ENCODE measurements around the gene TRIM67.
"Not testable (repeated sequence)": the region's sequence is repeated elsewhere in the genome, so short reads cannot be mapped to it uniquely, and the experiment has no call there.

Gene TRIM67

DNA sequence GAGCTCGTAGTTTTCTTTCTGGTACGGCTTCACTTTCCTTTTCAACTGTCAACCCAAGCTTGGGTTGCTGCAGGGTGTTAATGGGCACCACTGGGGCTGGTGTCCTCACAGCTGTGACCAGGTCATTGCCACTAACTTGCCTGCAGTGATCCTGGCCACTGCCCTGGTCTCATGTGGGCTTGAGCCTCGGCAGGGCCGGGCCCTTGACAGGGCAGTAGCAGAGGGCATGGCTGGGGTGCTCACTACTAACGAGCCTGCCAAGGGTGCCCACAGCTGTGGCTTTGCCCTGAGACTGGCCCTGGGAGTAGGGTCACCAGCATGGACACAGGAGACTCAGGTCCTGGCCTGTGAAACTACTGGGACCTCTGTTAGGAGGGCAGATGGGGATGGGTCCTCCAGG, 47.7 kb downstream of the TRIM67 start:
- DNase-seq = no peak

DNA sequence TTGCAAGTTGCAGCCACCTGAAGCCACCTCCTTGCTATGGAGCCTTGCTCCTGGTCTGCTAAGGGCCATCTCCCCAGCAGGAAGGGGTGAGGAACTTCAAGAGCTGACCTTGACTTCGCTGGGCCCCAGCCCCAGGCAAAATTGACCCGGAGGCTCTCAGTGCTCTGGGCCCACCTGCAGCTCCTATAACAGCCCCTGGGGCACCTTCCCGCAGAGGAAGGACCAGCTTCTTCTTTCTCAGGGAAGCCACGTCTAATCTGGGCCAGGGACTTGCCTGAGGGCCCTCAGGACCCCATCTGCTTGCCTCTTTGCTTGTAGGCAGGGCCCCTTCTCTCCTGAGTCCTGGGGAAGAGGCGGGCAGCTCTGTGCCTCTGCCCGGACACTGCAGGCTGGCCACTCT, 48.3 kb downstream of the TRIM67 start:
- DNase-seq = no peak

DNA sequence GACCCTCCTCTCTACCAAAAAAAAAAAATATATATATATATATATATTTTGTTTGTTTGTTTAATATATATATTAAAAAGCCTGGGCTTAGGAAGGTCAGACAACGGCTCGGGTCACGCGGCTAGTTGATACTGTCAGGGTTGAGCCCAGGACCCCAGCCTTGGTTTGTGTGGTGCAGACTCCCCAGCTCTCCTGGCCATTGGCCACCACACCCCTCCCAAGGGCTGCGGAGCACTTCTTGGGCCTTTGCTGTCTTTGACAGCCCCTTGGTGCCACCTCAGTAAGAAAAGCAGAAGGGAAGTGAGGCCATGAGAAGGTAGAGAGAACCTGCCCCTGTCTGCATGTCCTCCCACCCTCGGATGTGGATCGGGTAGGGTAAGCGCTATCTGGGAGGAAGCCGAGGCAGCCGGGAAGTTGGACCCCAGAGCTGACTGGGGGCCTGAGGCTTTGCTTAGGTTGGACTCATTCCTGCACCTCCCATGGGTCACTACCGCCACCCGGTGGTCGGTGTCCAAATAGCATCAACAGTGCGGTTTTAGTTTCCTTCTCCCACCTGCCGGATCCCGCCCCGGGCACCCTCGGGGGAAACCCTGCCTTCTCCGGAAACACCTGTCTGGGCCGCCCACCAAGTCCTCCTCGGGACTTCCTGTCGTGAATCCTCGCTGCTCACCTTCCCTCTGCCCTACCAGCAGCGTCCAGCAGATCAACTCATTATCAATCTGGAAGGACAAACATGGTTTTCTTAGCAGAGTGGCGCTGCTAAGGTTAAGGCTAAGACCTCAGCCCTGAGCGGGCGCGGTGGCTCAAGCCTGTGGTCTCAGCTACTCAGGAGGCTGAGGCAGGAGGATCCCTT, 49.4 kb downstream of the TRIM67 start:
- peak; percentile 98 for DNase-seq

DNA sequence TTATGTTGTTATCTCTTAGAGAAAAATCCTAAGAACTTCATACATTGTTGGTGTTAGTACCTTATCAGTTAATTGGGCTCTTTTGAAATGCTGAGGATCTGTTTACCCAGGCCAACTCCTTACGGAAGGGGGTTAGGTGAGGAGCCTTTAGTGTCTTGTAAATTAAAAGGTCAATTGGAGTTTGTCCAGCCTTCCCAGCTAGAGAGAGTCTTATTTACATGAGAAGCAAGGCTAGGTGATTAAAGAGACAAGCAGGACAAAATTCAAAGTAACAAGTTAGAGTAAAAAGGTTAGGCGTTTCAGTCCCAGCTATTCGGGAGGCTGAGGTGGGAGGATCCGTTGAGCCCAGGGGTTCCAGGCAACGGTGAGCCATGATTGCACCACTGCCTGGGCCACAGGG, 50.4 kb downstream of the TRIM67 start:
- not testable (repeated sequence) for DNase-seq

DNA sequence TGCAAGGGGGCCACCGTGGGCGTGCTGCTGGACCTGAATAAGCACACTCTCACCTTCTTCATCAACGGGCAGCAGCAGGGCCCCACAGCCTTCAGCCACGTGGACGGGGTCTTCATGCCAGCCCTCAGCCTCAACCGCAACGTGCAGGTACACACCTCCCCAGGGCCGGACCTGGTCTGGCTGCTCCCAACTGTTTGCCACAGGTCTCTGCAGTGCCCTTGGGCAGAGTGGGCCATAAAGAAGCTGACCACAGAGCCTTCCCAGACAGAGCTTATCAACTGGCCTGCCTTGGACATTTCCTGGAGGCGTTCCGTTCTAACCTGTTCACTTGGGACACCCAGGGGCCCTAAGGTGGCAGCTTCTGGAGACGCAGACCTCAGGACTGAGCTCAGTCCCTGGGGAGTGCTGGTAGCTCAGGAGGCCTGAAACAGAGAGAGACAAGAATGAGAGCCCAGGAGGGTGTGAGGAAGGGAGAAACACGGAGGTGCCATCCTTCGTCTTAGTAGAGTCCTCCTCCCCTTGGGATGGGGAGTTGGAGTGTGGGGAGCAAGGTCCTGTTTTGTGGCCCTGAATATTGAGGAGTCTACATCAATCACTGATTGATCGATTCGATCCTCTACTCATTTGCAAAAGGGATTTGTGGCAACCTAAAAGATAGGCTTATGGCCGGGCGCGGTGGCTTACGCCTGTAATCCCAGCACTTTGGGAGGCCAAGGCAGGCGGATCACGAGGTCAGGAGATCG, 52.1 kb downstream of the TRIM67 start:
- DNase-seq = no peak

DNA sequence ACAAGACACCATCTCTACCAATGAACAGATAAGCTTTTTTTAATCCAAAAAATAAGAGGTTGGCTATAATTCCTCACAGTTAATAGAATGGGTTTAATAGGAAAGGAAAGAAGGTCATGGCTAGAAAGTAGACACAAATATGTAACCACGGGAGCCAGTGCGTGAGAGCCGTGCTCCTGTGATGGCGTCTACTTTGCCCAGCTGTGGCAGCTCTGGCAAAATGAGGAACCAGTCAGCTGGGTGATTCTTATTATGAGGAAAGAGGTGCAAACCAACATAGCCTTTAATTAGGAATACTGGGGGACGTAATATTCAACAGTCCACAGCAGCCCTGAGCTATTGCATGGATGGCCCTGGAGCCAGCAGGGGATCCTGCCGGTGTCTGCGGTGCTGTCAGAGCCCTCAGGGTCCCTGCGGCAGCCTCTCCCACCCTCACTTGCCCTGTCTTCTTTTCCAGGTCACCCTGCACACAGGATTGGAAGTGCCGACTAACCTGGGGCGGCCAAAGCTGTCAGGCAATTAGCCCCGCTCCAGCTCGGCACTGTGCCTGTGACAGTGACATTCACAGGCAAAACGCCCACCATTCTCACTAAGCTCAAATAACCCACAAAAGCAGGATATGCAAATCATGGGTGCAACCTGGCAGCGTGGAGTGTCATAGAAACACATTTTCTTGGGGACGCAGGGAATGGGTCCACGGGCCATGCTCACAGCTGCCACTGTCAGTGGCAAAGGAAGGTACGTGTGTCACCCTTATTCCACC, 53.2 kb downstream of the TRIM67 start:
- no peak for DNase-seq

DNA sequence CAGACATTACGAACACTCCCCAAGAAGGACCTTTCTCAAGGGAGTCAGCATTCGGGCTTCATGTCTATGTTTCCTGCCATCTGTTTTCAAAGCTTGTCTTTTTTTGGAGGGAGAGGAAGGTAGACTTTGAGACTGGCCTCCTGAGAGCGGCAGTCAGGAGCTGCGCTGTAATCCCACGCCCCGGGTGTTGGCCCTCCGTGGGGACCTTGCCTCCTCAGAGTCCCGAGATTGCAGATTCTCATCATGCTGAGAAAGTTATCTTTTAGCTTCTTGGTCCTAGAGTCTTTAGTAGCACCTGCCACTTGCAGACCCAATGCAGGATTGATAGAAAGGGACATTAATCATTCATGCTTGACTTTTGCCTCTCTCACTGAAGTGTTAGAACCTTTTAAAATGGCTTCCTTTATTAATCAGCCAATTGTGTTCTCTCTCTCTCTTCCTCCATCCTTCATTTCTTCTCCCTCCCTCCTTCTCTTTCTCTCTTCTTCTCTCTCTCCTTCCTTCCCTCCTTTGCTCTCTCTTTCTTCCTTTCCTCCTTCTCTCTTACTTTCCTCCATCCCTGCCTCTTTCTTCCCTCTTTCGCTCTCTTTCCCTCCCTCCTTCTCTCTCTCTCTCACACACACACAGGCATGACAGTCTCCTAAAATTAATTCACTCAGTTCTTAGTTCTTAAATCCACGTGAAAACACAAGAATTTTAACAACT, 54.0 kb downstream of the TRIM67 start:
- DNase-seq = no peak

DNA sequence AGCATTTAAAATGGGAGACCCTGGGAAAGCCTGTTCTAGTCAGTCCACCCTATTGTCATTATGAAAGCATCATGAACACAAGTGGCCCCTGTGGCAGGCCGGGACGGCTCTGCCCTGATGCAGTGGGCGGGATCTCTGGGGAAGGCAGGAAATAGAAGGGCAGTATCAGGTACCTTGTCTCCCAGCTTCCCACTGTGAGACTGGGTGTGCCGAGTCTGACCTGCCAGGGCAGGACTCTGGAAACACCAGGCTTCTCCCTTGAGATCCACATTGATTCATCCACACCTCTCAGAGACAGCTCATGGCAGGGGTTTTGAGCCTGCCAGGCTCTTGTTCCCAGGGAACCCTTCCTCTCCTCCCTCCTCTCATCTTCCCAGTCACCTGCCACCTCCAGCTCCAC, 54.6 kb downstream of the TRIM67 start:
- no peak for DNase-seq

DNA sequence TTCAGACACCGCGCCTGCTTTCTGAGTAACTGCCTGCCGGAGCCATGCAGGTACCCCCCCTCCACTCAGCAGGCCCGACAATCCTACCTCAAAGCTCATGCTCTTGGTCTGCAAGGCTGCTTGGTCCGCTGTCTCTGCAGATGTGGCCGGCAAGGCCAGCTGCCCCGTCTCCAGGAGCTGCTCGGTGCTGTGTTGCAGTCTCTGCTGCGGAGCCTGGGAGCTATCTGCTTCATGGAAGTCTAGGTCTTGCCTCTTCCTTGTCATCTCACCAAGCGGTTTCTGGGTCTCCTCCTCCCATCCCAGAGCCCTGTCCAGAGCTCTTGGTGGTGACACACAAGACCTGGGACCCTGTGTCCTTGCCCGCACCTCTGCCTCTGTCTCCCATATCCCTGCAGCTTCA, 55.2 kb downstream of the TRIM67 start:
- no peak for DNase-seq

DNA sequence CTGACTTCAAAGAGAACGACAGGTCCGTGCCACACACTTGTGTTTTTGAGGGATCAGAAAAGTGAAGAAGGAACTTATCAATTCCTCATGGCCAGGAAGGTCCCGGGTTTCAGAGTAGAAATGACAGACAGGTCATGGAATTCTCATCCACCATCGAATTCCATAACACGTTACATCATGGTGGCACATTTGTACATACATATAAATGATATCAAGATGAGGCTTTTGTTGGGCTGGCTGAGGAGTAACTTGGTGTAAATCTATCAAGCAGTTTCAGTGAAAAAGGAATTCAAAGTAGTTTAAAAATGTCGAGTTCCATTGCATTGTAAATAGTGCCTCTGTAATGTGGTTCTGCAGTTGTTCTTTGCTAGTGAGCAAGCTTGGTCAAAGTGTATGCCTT, 56.2 kb downstream of the TRIM67 start:
- no peak for DNase-seq

DNA sequence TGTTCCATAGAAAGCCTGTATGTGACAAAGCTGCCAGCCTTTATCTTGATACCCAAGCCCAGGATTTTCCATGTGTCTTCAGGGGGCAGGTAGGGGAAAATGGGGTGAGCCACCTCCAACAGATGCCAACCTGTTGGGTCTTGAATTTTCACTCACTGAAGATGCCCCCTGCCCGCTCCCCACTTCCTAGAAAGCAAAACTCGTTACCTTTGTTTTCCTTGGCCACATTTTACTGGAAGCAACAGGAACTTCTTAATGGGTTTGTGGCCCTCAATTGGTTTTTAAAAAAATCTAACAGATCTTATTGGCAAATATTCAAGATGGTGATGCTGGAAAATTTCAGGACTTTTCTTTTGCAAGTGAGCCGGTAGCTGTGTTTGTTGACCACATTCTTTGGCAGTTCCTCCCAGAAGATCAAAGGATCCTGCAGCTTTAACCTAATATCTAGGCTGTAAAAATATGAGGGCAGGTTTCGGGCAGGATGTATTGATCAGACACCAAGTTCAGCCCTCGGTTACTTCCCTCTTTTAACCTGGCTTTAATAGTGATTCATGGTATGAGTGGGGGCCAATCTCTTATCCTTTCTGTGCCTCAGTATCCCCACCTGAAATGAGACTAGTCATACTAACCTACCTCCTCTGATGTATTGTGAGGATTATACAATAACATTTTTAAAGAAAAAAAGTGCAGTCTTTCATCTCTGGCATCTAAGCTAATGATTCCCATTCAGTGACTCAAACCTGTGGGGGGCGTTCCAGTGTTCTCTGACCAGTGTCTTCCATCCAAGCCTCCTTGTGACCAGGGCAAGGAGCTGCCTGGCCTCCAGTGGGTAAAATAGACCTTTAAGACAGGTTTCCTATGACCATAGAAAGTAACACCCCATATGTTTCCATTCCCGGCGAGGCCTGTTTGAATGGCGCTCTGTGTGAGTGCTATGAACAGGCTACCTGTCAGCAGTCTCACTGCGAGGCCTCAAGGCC, 57.9 kb downstream of the TRIM67 start:
- DNase-seq = no peak

DNA sequence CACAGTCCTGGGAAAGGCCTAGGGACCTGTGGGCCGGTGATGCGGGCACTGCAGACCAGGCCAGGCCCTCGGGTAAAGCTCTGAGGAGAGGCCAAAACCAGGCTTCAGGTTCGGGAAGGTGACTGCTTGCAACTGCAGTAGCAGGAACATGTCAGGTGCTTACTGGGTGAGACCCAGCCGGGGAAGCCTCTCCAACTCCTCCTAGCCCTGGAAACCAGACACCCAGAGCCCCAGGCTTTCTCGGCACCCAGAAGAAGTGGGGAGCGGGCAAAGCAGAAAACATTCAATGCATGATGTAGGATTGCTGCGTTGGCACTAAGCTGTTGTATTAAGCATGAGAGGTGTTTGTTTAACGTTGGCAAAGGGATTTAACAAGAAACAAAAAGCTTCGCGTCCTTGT, 58.9 kb downstream of the TRIM67 start:
- DNase-seq = no peak

DNA sequence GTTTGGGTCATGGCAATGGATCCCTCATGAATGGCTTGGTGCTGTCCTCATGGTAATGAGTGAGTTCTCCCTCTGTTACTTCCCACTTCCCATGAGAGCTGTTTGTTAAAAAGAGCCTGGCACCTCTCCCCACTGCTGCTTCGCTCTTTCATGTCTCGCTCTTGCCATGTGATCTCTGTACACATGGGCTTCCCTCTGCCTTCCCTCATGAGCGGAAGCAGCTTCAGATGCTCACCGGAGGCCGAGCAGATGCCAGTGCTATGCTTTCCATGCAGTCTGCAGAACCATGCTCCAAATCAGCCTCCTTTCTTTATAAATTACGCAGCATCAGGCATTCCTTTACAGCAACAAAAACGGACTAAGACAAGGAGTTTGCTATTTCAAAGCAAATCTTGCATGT, 64.3 kb downstream of the TRIM67 start:
- no peak for DNase-seq

DNA sequence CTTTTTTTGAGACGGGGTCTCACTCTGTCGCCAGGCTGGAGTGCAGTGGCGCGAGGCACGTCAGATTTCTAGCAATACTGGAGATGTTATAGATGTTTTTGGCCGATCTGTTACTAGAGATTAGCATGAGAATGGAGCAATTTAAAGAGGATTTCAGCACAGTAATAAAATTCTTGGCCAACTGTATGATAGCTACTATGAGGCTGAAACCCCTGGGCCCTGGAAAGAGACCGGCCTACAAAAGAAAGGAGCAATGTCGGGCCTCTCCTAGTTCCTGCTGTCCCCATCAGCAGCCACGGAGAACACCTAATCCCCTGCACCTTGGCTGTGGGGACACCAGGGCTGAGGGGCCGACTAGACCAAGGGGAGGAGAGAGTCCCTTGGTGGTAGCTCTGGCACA, 69.7 kb downstream of the TRIM67 start:
- DNase-seq = no peak

DNA sequence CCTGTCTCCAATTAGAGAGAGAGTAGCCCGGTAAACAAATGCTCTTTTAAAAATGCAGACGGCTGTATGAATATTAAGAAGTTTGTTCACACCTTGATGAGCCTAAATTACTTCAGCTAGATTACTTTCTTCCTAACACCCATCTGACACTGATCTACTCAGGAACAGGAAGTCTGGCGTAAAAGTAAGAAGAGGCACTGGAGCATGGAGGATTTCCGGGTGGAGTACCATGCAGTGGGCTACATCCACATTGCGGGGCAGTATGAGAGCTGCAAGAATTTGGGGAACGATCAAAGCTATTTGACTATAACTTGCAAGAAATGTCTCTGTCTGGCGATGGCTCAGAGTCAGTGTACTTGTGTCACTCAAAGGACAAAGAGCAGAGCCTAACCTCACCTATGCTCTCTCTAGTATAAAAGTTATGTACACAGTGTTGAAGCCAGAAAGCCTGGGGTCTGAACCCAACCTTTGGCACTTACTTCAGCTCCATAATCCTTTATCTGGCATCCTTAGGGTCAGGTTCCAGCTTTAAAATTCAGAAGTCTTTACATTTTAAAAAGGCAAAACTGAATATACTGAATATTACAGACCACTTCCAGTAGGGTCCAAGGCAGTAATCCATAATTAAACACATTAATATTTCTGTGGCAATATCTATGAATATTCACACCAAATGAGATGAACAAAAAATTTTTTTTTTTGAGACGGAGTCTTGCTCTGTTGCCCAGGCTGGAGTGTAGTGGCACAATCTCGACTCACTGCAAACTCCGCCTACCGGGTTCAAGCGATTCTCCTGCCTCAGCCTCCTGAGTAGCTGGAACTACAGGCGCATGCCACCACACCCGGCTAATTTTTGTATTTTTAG, 71.2 kb downstream of the TRIM67 start:
- no peak for DNase-seq

DNA sequence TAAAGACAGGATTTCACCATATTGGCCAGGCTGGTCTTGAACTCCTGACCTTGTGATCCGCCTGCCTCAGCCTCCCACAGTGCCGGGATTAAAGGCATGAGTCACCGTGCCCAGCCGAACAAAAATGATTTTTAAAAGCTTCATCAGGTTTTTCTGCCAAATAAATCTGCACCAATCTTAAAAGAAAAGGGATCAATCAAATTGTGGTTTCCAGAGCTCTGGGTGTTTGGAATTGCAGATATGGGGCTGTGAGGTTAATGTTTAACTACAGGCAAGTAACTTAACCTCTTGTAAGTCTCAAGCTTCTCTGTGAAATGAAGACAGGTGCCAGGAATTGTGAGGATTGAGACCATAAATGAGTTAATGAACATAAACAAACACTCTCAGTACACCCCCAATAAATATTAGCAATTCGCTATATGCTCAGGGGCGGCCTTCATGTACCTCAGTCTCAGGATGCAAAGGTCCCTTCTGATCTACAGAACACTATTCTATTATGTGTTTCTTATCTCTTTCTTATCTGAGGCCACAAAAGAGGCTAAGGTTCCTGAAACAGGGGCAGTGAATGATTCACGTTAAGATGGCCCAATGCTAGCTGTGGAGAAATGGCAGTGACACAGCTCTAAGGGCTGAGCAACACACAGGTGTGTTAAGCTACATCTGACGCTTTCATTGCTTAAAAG, 72.0 kb downstream of the TRIM67 start:
- DNase-seq = no peak

DNA sequence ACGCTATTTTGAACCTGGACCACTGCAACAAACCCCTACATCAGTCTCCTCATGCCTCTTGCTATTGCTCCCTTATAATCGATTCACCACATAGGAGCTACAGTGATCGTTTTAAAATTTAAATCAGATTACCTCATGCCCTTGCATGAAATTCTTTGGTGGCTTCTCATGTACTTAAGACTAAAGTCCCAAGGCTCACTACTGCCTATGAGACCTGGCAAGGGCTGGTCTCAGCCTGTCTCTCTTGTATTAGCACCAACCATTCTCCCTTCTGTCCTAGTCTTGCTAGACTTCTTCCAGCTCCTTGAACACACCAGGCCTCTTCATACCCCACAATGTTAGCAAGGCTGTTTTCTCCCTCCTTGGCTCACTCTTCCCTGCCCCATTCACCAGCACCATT, 72.6 kb downstream of the TRIM67 start:
- DNase-seq = no peak

DNA sequence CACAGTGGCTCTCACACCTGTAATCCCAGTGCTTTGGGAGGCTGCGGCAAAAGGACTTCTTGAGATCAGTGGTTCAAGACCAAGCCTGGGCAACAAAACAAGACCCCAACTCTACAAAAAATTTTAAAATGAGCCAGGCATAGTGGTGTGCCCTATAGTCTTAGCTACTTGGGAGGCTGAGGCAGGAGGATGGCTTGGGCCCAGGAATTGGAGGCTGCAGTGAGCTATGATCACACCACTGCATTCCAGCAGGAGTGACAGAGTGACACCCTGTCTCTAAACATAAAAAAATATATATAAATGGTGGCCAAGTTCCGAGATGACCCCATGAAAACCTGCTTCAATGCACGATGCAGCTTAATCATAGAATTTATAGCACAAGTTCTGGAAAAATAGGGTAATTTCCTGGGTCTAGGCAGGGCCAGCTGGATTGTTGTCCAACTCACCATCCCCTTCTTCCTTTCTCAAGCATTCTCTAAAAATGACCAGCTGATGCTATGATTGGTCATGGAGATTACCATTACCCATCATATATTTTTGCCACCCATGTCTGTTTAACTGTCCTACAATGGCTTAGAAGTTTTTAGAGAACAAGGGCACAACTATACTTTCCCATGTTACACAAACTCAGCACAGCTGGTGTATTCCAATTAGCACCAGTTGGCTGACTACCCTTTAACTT, 73.8 kb downstream of the TRIM67 start:
- DNase-seq = no peak

DNA sequence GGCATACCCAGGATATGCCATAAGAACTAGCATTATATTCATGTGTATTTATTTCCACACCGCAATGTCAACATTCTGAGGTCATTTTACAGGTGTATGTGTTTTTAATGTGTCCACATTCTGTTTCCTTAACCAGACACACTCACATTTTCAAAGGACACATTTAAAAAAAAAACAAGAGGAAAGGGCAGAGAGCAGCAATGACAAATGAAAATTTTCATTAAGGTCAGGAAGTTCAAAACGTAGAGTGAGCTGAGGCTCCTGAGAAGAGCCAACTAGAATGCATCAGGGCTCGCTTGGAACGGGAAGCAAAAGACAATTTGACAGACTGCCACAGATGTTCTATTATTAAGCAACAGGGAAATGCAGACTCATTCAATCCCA, 74.3 kb downstream of the TRIM67 start:
- no peak for DNase-seq

DNA sequence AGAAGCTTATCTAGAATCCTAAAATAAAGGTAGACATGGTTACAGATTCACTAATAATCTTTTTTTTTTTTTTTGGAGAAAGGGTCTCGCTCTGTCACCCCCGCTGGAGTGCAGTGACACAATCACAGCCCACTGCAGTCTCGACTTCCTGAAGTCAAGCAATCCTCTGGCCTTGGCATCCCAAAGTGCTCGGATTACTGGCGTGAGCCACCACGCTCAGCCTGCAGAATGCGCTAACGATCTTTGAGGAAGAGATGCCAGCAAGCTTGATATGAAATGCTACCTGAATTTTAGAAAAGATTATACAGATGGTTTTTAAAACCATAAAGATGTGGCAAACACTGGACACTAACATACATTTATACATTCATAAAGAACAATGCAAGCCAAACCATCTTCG, 75.1 kb downstream of the TRIM67 start:
- DNase-seq = no peak
